Smooth muscle cell (in vitro differentiated cells): Measurements from ENCODE around the gene CISD3. TPM values are rescaled to one million over a fixed set of nuclear protein-coding genes. Genes with fewer than 3 reads are reported as not detected.
"Not testable (repeated sequence)": the region's sequence is repeated elsewhere in the genome, so short reads cannot be mapped to it uniquely, and the experiment has no call there.

Source experiments
- DNase-seq: peaks from one replicate; lab custom pipeline; 2025; ENCODE audit not compliant: unreplicated experiment; lab: John Stamatoyannopoulos, UW
- H2AFZ ChIP-seq: fragments of 200-600 bp; sonication (generic); 2 replicates; pipeline ENCODE4 v1.6.0; 2016; ENCODE audit warnings: antibody characterized with exemption, low read depth, mild to moderate bottlenecking
- H3F3A ChIP-seq: fragments of 200-600 bp; sonication (generic); 2 replicates; pipeline ENCODE4 v1.6.0; 2017; ENCODE audit warnings: antibody characterized with exemption, low read depth
- H3K27ac ChIP-seq: fragments of 200-600 bp; sonication (generic); 2 replicates; pipeline ENCODE4 v1.5.1; 2016; ENCODE audit warnings: low read depth, mild to moderate bottlenecking
- H3K27me3 ChIP-seq: fragments of 200-600 bp; sonication (generic); 2 replicates; pipeline ENCODE4 v1.6.1; 2016; ENCODE audit warnings: low read depth, mild to moderate bottlenecking
- H3K36me3 ChIP-seq: fragments of 200-600 bp; sonication (generic); 2 replicates; pipeline ENCODE4 v1.5.1; 2016; ENCODE audit warnings: low read depth
- H3K4me1 ChIP-seq: fragments of 200-600 bp; sonication (generic); 2 replicates; pipeline ENCODE4 v1.5.1; 2016; ENCODE audit warnings: low read depth
- H3K4me2 ChIP-seq: fragments of 200-600 bp; sonication (generic); 2 replicates; pipeline ENCODE4 v1.6.0; 2016; ENCODE audit warnings: mild to moderate bottlenecking
- H3K4me3 ChIP-seq: fragments of 200-600 bp; sonication (generic); 2 replicates; pipeline ENCODE4 v1.5.1; 2016; ENCODE audit warnings: mild to moderate bottlenecking
- H3K79me2 ChIP-seq: fragments of 200-600 bp; sonication (generic); 2 replicates; pipeline ENCODE4 v1.6.0; 2016; ENCODE audit warnings: low read depth, mild to moderate bottlenecking
- H3K9ac ChIP-seq: fragments of 200-600 bp; sonication (generic); 2 replicates; pipeline ENCODE4 v1.6.0; 2016; ENCODE audit warnings: low read depth
- H3K9me3 ChIP-seq: fragments of 200-600 bp; sonication (generic); replicated peaks from 2 replicates; pipeline ENCODE4 v1.5.1; 2016; ENCODE audit warnings: low read depth
- H4K20me1 ChIP-seq: fragments of 200-600 bp; sonication (generic); 2 replicates; pipeline ENCODE4 v1.6.0; 2016; ENCODE audit warnings: low read depth
- WGBS: methylation state at CpG from one replicate; pipeline ENCODE4 v1.1.7; 2016; ENCODE audit warnings: low lambda C conversion rate; 5-methylcytosine and 5-hydroxymethylcytosine counted together
- polyA plus RNA-seq: library from polyadenylated mRNA; unstranded; fragments of >200 nt; fragmentation: Nextera tagmentation; extraction: Ambion mirVana; gene quantifications from 2 replicates; pipeline ENCODE4 v1.2.1, GENCODE V29; 2016
- total RNA-seq: library from RNA; depleted of rRNA; stranded (reverse); fragments of >200 nt; gene quantifications from 2 replicates; pipeline ENCODE4 v1.2.3, GENCODE V29; 2014
- TF ChIP-seq, protein P1 (sequence below): fragments of 200-600 bp; sonication (generic); IDR thresholded peaks from 2 replicates; pipeline ENCODE4 v1.5.1; 2017; ENCODE audit warnings: borderline replicate concordance, mild to moderate bottlenecking, antibody characterized with exemption; ENCODE audit not compliant: insufficient read depth, poor library complexity, severe bottlenecking

CISD3 gene
- total and polyA plus RNA-seq, 2 experiments from 2014 or later = 1.3 to 15.1 TPM

- Histone ChIP-seq H3F3A (no peaks in the 10 kb centered on the region), H3K4me2 (no peak overlapping the region), H3K4me3 (no peak overlapping the region), H3K9ac (no peak overlapping the region), H3K79me2 (no peaks in the 10 kb centered on the region), H3K27ac (no peak overlapping the region), H3K36me3 (no peaks in the 10 kb centered on the region), H3K9me3 (no peaks in the 10 kb centered on the region), H2AFZ (no peak overlapping the region), H4K20me1 (no peaks in the 10 kb centered on the region), H3K27me3 (no peaks in the 10 kb centered on the region), H3K4me1 (peaks cover 11% of the 10 kb centered on the region)
- TF ChIP-seq, protein P1, sequence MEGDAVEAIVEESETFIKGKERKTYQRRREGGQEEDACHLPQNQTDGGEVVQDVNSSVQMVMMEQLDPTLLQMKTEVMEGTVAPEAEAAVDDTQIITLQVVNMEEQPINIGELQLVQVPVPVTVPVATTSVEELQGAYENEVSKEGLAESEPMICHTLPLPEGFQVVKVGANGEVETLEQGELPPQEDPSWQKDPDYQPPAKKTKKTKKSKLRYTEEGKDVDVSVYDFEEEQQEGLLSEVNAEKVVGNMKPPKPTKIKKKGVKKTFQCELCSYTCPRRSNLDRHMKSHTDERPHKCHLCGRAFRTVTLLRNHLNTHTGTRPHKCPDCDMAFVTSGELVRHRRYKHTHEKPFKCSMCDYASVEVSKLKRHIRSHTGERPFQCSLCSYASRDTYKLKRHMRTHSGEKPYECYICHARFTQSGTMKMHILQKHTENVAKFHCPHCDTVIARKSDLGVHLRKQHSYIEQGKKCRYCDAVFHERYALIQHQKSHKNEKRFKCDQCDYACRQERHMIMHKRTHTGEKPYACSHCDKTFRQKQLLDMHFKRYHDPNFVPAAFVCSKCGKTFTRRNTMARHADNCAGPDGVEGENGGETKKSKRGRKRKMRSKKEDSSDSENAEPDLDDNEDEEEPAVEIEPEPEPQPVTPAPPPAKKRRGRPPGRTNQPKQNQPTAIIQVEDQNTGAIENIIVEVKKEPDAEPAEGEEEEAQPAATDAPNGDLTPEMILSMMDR = no peak
- WGBS = 96% methylated on average over 6 of the region's 6 CpGs
- no peak for DNase-seq
Observed at GRCh38 chr17:38720941-38721340, 9.2 kb upstream of the CISD3 start.

DNA sequence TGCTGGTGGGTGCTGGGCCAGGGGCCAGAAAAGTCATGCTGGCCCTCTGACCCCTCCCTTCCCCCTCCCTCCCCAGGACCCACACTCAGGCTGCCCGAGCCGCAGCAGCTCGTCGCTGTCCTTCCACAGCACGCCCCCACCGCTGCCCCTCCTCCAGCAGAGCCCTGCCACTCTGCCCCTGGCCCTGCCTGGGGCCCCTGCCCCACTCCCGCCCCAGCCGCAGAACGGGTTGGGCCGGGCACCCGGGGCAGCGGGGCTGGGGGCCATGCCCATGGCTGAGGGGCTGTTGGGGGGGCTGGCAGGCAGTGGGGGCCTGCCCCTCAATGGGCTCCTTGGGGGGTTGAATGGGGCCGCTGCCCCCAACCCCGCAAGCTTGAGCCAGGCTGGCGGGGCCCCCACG lies 8.3 kb upstream of the CISD3 start:
- no peaks in the 10 kb centered on the region for H3F3A ChIP-seq
- H3K27ac ChIP-seq = no peak overlapping the region
- no peak overlapping the region for H3K4me2 ChIP-seq
- no peaks in the 10 kb centered on the region for H4K20me1 ChIP-seq
- TF ChIP-seq, protein P1 = no peak
- no peaks in the 10 kb centered on the region for H3K27me3 ChIP-seq
- H3K9me3 ChIP-seq = no peaks in the 10 kb centered on the region
- H3K9ac ChIP-seq = no peak overlapping the region
- peaks cover 11% of the 10 kb centered on the region for H3K4me1 ChIP-seq
- H3K79me2 ChIP-seq = no peaks in the 10 kb centered on the region
- WGBS = 77% methylated on average over 2 of the region's 16 CpGs
- H2AFZ ChIP-seq = no peak overlapping the region
- no peaks in the 10 kb centered on the region for H3K36me3 ChIP-seq
- no peak for DNase-seq
- no peak overlapping the region for H3K4me3 ChIP-seq

GRCh38 chr17:38724337-38724988 lies 5.7 kb upstream of the CISD3 start:
- Histone ChIP-seq H3K27ac (no peak overlapping the region), H3K4me1 (peaks cover 3% of the 10 kb centered on the region), H3K4me3 (no peak overlapping the region), H4K20me1 (no peaks in the 10 kb centered on the region), H3F3A (no peaks in the 10 kb centered on the region), H3K27me3 (no peaks in the 10 kb centered on the region), H3K9me3 (no peaks in the 10 kb centered on the region), H3K79me2 (no peaks in the 10 kb centered on the region), H3K9ac (no peak overlapping the region), H3K36me3 (no peaks in the 10 kb centered on the region), H2AFZ (no peak overlapping the region), H3K4me2 (no peak overlapping the region)
- 90% methylated on average over 16 of the region's 16 CpGs for WGBS
- TF ChIP-seq, protein P1 = no peak
- no peak for DNase-seq

- Histone ChIP-seq H3K9me3 (no peaks in the 10 kb centered on the region), H3F3A (no peaks in the 10 kb centered on the region), H3K79me2 (no peaks in the 10 kb centered on the region), H3K9ac (no peak overlapping the region), H3K4me3 (no peak overlapping the region), H2AFZ (no peak overlapping the region), H3K36me3 (no peaks in the 10 kb centered on the region), H3K4me1 (no peaks in the 10 kb centered on the region), H3K4me2 (no peak overlapping the region), H4K20me1 (no peaks in the 10 kb centered on the region), H3K27me3 (no peaks in the 10 kb centered on the region), H3K27ac (no peak overlapping the region)
- DNase-seq = no peak
- WGBS = 87% methylated on average over 10 of the region's 10 CpGs
- TF ChIP-seq, protein P1 = no peak
Observed at GRCh38 chr17:38725066-38725465, 5.1 kb upstream of the CISD3 start.

GRCh38 chr17:38726145-38726544 lies 4.0 kb upstream of the CISD3 start:
- 84% methylated on average over 5 of the region's 8 CpGs for WGBS
- not testable (repeated sequence) for H4K20me1 ChIP-seq, H3K27ac ChIP-seq, H2AFZ ChIP-seq, H3K27me3 ChIP-seq, H3K9ac ChIP-seq, H3K4me2 ChIP-seq, DNase-seq, H3K4me1 ChIP-seq, H3K79me2 ChIP-seq, H3F3A ChIP-seq, H3K4me3 ChIP-seq, H3K36me3 ChIP-seq, H3K9me3 ChIP-seq
